HG03108 (cell line): ENCODE data around the gene NECTIN1.

ENCODE experiments used
- ATAC-seq: cut with Tn5 transposase; IDR thresholded peaks from one replicate; pipeline ENCODE4 v1.9.1; 2021; ENCODE audit warnings: moderate library complexity; ENCODE audit not compliant: unreplicated experiment

Gene NECTIN1

DNA sequence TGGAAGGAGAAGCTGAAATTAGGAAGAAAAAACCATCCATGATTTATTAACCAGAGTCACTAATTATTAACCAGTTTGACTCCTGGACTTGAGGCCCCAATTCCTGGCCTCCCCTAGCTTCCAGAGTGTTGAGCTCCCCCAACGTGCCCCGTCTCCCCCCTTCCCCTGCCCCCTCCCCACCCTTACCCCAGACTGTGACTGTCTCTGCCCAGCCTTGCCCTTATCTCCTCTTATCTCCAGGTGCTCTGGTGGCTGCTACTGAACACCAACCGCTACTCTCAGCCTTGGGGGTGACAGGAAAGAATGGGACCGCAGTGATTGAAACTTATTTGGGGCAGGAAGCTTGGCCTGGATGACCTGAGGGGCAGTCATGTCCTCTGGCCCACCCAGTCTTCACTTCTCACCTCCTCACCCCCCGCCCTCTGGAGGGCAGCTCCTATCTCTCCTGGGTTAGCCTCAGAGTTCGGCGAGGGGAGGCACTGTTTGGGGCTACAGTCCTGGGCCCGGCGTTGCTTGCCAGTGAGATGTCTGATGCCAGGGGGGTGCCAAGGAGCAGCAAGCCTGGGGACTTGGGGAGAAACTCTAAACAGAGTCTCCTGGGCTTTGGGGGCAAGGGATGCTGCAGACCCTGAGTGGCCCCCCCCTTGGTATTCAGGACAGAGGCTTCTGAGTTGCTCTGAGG lies 15.5 kb downstream of the NECTIN1 start:
- no peak for ATAC-seq

DNA sequence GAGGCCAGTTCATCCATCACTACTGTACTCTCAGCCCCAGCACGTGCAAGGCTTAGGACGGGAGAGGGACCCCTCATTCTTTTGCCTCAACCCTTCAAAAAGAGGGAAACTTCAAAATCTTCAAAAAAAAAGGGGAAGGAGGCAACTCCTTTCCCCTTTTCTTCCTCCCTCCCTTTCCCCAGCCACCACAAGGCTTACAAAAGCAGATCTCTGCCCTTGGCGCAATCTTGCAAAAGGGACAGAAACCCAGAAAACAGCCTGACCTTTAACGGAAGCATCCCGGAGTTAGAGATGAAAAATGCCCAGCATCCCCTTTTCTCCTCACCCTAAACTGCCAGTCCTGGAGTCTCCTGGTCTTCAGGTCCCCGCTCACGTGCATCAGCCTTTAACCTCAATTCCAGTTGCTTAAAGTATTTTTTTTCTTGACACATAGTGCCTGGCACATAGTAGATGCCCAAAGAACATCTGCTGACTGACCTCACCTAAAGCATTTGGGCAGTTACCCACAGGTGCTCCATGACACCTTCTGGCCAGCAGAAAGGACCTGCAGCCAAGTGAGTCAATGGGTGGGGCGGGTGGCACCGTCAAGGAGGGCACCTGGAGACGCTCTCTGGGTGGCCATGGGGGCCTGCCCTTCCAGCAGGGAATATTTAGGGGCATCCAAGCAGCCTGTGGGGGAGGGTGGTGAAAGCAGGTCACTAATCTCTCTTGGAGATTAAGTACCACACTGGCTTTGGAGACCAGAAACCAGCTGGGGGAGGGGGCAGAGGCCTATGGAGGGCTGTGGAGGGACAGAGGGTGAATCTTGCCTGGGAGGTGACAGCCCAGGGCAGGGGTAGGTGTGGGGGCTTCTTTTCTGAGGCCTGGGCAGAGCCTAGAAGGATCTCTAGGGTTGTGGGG lies 16.3 kb downstream of the NECTIN1 start:
- no peak for ATAC-seq

DNA sequence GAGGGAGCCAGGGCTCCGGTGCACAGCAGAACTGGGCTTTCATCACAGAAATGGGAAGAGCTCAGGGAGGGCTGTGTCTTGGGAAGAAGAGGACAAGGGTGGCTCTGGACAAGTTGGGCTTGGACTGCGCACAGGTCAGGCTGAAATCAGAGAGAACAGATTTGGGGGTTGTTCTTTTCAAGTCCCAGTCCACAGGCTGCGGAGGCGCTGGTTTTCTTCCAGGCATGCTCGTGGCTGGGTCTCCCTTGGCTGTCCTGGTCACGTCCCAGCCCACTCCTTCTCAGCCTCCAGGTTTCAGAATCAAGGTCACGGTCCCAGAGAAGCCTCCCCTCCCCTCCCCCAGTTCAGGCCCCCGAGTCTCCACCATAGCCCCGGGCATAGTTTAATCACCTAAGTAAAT lies 17.0 kb downstream of the NECTIN1 start:
- ATAC-seq: no peak

DNA sequence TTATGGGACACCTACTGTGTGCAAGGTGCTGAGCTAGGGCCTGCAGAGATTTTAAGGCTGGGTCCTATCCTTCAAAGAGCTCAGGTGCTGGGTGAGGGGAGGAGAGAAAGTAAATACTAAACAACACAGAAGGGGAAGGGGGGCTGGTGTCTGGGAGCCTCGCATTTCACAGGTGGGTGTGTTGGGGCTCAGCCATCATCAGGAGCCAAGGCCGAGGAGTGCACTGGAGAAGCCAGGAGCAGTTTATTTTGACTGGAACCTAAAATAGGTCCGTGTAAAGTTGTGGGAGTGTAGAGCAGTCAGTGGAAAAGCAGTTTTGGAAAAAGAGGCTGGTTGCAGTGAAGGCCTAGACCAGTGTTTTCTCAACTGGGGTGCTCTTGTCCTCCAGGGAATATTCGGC lies 17.5 kb downstream of the NECTIN1 start:
- no peak for ATAC-seq

DNA sequence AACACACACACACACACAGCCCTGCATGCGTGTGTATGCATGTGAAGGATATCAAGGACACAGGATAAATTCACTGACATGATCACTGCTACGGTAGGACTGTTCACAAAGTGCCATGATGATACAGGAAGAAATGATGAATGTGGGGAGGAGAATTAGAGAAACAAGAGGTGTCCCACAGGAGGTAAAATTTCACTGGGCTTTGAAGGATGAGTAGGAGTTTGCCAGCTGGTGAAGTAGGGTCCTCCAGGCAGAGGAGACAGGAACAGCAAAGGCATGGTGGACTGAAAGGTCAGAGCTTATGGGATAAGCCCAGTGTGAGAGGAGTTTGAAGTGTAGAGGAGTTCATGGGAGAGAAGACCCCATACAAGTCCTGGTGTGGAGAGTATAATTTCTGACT lies 18.6 kb downstream of the NECTIN1 start:
- no peak for ATAC-seq

DNA sequence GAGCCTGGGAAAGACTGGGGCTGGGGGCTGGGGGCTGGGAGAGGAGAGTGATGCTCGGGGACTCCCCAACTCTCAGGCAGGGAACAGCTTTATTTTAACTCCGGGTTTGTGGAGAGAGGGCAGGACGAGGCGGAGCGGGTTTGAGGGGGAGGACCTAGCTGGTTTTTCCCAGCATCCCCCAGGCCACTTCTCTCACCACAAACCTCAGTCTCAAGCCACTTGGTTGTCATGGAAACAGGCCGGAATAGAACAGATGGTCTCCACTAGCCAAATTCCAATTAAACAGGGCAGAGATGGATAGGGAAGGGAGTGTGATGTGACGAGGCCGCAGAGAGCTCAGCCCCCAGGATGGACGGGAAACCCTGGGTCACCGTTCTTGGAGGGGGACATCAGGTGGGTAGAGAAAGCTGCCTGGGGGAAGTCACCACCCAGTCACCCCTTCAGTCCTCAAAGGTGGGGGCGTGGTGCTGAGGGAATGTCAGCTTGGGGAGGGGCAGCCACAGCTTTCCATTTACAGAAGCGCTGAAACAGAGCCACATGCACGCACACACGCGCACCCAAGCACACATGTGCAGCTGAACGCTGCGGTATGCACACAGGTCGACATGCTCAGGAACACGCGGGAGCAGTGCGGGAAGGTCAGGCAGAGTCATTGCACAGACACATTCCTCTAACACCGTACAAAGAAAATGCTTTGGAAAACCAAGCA lies 19.2 kb downstream of the NECTIN1 start:
- ATAC-seq: no peak

DNA sequence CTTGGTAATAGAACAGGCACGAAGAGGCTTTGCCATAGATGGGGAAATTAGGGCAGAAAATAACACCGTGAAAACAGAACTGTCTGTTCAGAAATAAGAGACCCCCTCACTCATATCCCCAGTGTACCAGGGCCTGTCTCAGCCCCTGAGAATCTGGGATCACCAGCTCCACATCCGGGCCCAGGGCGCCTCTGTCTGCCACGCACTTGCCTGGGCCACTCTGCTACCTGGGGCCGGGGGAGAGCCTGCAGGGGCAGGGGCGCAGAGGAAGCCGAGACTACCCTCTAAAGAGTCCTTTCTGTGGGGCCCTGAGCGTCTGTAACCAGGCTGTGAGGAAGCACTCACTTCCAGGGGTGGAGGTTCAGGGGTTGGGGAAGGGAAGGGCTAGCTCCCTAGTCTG lies 19.8 kb downstream of the NECTIN1 start:
- no peak for ATAC-seq

DNA sequence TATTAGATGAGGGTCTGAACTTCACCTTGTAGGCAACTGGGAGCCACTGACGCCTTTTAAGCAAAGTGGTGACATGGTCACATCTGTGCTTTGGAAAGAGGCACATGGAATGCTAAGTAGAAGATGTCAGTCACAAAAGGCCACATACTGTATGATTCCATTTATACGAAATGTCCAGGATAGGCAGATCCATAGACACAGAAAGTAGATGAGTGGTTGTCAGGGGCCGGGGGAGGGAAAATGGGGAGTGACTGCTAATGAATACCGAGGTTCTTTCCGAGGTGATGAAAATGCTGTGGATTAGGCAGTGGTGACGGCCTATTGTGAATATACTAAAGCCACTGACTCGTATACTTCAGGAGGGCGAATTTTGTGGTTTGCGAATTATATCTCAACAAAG lies 20.6 kb downstream of the NECTIN1 start:
- ATAC-seq: no peak

DNA sequence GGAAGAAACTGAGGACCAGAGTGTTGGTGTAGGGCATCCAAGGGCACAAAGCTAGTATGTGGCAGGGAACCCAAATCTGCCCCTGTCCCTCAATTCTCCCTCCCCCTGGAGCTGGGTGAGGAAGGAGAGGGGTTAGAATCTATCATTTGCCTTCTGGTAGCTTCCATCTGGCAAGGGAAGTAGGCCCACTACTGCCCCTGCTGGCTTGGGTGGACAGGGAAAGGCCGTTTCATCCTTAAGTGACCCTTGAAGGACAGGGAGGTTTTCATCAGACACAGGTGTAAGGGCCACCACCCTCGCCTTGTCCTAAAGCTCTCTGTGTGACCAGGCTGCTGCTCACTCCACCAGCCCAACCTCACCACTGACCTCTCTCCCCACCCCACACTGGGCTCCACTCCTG lies 22.1 kb downstream of the NECTIN1 start:
- no peak for ATAC-seq

DNA sequence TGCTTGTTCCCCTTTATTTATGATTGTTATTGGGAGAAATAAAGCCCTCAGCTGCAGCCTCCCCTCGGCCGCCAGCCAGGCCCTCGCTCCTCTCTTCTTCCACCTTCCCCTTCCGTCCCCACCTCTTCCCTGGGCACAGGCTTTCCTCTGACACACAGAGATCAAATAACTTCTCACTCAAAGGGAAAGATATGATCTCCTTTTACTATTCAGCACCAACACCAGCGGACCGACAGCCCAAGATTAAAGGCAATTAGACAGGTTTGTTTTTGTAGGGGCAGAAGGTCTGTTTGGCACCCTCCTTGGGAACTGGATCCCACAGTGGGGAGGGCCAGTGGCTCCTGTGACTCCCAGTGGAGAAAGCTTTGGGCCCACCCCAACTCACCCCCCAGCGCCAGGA lies 23.0 kb downstream of the NECTIN1 start:
- no peak for ATAC-seq

DNA sequence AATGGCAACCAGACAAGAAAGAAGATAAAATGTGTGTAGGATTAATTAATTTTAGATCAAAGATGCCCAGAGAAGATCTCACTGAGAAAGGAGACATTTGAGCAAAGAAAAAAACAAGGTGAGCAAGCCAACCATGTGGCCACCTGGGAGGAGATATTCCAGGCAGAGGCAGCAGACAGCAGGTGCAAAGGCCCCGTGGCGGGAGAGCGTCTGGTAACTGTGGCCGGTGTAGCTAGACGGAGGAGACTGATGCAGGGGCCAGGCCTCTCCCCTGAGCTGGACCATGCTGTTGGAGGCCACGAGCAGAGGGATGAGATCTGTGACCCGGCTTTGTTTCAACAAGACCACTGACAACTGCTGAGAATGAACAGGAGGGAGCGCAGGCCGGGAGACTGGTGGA lies 23.6 kb downstream of the NECTIN1 start:
- ATAC-seq: no peak

DNA sequence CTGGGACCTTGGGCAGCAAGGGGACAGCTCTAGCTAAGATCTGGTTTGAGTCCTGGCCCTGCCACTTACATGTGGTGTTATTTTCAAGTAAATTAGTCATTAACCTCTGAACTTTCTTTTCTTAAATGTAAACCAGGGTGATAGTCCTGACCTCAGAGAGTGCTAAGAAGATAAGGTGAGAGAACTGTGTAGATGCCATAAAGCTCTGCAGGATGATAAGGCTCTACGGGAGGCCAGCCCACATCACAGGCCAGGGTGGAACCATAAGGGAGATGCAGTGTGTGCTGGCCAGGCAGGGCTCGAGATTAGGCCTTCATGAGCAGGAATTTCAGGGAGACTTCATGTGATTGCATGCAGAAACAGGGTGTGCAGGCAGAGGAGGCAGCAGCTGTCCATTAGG lies 24.2 kb downstream of the NECTIN1 start:
- ATAC-seq: no peak

DNA sequence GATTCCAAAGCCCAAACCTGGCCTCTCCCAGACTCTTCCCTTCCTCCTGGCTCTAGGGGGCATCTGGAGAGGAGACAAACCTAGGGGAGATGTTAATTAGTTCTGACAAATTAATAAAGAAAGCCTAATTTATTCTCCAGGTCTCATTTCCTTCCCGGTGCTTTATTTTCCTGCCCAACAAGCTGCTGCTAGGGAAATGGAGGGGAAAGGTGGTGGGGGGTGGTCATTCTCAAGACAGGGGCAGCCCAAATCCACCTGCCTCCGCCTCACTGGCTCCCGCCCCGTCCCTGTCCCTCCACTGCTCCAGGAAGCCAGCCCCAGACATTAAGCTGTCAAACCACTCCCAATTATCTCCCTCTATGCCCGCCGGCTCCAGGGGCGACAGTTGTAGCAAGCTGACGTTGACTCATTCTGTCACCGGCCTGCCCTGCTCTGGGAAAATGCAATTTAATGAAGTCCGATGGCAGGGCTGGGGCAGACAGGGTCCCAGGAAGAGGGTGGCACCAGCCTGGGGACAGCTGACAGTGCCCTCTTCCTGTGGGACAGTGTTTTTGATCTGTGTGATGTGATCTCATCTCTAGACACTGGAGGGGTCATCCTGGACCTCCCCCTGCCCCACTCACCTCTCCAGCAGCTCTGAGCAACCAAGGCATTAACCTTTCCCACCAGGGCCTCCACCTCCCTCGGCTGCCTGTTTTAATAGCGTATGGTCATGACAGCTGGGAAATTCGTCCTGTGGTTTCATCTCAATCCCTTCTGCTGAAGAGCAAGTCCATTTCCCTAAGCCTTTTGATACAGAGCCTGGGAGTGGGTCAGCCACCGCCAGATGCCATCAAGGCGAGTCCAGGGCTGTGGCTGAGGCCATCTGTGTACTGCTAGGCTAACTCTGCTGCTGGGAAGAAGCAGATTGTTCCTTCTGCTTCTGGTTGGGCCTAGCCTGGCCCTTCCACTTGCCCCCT lies 27.1 kb downstream of the NECTIN1 start:
- no peak for ATAC-seq

DNA sequence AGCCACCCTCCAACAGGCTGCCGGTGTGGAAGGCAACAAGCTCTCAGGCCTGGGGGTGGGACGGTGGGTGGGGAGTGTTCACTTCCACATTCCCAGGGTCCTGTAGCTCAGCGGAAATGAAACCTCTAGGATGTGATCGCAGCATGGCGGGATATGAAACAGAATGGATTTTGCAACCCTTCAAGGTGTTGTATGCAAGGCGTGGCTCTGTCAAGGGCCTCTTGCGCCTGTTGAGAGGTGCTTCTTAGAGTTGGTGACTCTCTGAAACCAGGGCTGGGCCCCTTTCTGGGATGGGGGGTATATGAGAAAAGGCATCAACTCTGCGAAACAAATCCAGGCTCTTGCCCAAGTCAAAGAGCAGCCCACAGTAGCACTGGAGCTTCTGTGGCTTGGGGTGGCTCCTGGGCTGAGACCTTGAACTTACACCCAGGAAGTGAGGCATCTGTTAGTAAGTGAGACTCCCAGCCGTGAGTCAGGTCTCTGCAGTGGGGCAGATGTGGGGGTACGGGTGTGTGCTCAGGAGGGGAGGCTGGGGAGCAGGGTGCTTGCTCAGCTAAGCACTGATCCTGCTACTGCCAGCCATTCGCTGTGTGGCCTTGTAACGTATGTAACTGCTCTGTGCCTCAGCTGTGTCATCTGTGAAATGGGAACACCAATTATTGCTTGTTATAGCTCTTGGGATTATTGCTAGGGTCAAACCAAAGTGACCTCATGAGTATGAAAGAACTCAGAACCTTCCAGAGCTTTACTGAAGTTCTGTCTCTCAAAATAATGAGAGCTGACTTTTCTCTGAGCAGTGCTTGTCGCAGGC lies 28.3 kb downstream of the NECTIN1 start:
- ATAC-seq: no peak

DNA sequence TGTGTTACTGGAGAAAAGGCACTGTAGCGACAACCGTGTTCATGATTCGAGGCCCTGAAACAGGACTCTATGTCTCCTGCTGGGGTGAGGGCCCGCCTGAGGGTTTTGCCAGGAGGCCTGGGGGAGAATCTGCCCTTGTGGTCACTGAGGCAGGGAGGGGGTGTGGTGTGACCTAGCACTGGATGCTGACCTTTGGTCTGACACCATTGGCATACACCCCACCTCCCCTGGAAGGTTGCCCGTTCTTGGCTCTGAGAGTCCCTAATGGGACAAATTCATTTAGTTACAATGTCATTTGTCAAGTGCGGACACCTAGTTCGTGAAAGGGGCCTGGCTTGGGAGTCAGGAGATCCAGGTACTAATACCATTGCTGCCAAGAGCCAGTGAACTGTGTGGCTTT lies 29.0 kb downstream of the NECTIN1 start:
- ATAC-seq: no peak

DNA sequence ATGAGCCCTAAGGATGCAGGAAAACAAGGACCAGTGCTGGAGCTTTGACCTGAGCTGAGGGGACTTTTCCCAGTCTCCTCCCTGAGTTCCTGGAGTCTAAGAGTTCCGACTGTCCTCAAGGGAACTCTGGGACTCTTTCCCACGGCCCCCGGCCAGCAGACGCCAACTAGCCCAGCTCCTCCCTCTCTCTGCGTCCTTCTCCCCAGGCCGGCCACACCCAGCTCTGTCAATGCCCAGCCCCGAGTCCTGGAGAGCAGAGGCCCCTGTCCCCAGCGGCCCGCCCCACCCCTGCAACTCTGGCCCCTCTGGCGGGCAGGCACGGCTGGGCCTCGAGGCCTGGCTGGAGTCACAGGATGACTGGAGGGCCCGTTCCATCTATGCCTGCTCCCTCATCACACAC lies 29.8 kb downstream of the NECTIN1 start:
- no peak for ATAC-seq

DNA sequence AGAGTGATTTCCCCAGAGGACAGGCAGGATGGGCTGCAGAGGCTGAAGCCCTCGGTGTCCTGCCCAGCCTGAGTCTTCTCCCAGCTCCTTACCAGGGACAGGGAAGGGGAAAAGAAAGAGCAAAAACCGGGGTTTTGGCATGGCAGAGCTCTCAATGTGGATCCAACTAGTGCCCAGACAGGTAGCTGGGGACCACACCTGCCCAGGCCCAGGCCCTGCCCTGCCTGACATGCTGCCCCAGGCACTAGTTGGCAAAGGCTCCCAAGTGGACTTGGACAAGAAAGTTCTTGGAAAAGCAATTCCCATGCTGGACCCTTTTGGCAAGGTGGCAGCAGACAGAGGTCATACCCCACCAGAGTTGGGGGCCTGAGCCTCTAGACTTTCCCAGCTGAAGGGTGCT lies 31.1 kb downstream of the NECTIN1 start:
- no peak for ATAC-seq

DNA sequence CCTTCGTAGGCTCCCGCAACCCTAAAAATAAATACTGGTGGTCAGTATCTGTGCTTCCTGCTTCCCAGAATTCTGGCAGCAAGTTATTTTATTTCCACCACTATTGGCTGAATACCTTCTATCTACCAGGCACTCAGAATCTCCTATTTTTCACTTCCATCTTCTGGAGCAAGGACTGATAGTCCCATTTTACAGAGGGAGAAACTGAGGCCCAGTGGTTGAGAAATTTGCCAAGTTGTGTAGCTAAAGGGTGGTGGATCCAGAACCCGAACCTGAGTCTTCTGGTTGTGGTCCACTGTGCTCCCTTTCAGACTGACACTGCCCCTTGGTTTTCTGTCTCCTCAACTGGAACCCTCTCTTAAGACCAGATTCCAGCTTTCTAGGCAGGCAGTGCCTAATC lies 31.6 kb downstream of the NECTIN1 start:
- no peak for ATAC-seq

DNA sequence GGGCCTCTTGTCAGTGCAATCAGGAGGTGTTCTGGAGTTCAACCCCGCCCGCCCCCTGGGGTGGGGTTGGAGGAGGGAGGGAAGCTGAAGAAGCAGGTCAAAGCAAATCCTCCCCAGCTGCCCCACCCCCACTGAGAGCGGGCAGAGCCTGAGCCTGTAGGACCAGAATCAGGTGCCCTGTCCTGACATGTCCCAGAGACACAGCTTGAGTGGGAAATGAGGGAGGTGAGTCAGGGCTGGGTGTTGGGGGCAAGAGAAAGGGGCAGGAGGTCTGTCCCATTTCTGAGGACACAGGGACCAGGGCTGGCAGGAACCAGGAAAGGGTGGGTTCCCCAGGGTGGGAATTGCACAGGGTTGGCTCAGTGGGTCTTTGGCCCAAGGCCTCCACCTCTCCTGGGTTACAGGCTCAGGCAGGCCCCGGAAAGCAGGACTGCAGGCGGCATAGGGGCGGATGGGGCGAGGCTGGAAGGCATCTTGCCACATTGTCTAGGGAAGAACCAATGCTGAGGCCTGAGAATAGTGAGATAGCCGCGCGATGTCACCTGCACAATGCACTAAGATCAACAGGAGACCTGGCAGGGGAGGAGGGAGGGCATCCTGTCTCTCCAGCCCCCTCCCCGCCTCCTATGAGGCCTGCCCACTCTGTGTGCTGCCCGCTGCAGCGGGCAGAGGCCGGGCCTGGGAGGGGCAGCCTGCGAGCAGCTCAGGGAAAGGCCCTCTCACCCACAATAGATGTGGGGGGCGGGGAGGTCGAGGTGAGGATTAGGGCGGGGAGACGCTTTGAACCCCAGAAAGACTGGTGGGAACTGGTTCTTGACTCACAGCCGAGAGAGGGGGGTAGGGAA lies 32.4 kb downstream of the NECTIN1 start:
- ATAC-seq: no peak
